ENCODE results near the gene SMIM22. TPM values are rescaled to one million over a fixed set of nuclear protein-coding genes. Genes with fewer than 3 reads are reported as not detected.
A peak's percentile ranks its signal among the peaks of the same experiment; 100 is the strongest.

Gene SMIM22
- total RNA-seq, 2 experiments from 2014 or later, result not detected

GRCh38 chr16:4787627-4788482, 7.3 kb upstream of the SMIM22 start, which contains the start of gene SEPTIN12:
Gene SEPTIN12 (minus strand): TSS chr16:4788345. CDS start chr16:4787645, 700 bp downstream.
- Mint-ChIP-seq H3K9me3 (ENCODE audit: low read depth) (no peaks in the 10 kb centered on the region), H3K27ac (no peak within 1 kb of the TSS), H3K27me3 (peaks cover 2% of the 10 kb centered on the region), H3K4me3 (no peak within 1 kb of the TSS), H3K36me3 (ENCODE audit: low read depth) (no peaks in the 10 kb centered on the region), H3K4me1 (no peaks in the 10 kb centered on the region)
- ATAC-seq, result no peak
- ChIA-PET POLR2A (no interaction called here), CTCF (interaction anchor here (0.6 kb wide), 1 partner anchor 44 kb away, joined by 3 read pairs; no protein-coding TSS in a partner anchor)
- intact Hi-C loops (cut with DNase I, micrococcal nuclease), result no loop called here
- no peak for DNase-seq

- Mint-ChIP-seq H3K27ac (no peak overlapping the region), H3K36me3 (ENCODE audit: low read depth) (no peaks in the 10 kb centered on the region), H3K9me3 (ENCODE audit: low read depth) (no peaks in the 10 kb centered on the region), H3K4me1 (no peaks in the 10 kb centered on the region), H3K27me3 (peaks cover 2% of the 10 kb centered on the region), H3K4me3 (no peak overlapping the region)
- DNase-seq (no peak), ATAC-seq (no peak)
- ChIA-PET POLR2A (no interaction called here), CTCF (interaction anchor here (0.6 kb wide), 1 partner anchor 44 kb away, joined by 3 read pairs; no protein-coding TSS in a partner anchor)
- intact Hi-C loops (cut with DNase I, micrococcal nuclease), result no loop called here
Measured at GRCh38 chr16:4788489-4788889, 6.7 kb upstream of the SMIM22 start.

- no peak for DNase-seq
- ChIA-PET POLR2A (no interaction called here), CTCF (no interaction called here)
- intact Hi-C loops (cut with DNase I, micrococcal nuclease), result no loop called here
- no peak overlapping the region for H3K27ac Mint-ChIP-seq
- no peak overlapping the region for H3K4me3 Mint-ChIP-seq
- no peaks in the 10 kb centered on the region for H3K36me3 Mint-ChIP-seq (ENCODE audit: low read depth)
- peaks cover 2% of the 10 kb centered on the region for H3K27me3 Mint-ChIP-seq
- no peaks in the 10 kb centered on the region for H3K9me3 Mint-ChIP-seq (ENCODE audit: low read depth)
- no peaks in the 10 kb centered on the region for H3K4me1 Mint-ChIP-seq
- no peak for ATAC-seq
Measured at GRCh38 chr16:4788910-4789309, 6.3 kb upstream of the SMIM22 start.

- no peak overlapping the region for H3K27ac Mint-ChIP-seq
- no peak for DNase-seq
- CTCF ChIA-PET, result interaction anchor here (0.6 kb wide), 1 partner anchor 372 kb away, joined by 3 read pairs; no protein-coding TSS in a partner anchor
- H3K9me3 Mint-ChIP-seq (ENCODE audit: low read depth), result no peaks in the 10 kb centered on the region
- no peak for ATAC-seq
- H3K4me3 Mint-ChIP-seq, result no peak overlapping the region
- no peaks in the 10 kb centered on the region for H3K36me3 Mint-ChIP-seq (ENCODE audit: low read depth)
- H3K4me1 Mint-ChIP-seq, result no peaks in the 10 kb centered on the region
- intact Hi-C loops (cut with DNase I, micrococcal nuclease), result no loop called here
- POLR2A ChIA-PET, result no interaction called here
- peaks cover 2% of the 10 kb centered on the region for H3K27me3 Mint-ChIP-seq
Measured at GRCh38 chr16:4790261-4790660, 4.9 kb upstream of the SMIM22 start.

GRCh38 chr16:4790871-4791270, 4.3 kb upstream of the SMIM22 start:
- ChIA-PET CTCF (no interaction called here), POLR2A (no interaction called here)
- no peak overlapping the region for H3K4me3 Mint-ChIP-seq
- H3K27ac Mint-ChIP-seq, result no peak overlapping the region
- DNase-seq (no peak), ATAC-seq (peak; percentile 55)
- no peaks in the 10 kb centered on the region for H3K4me1 Mint-ChIP-seq
- H3K36me3 Mint-ChIP-seq (ENCODE audit: low read depth), result no peaks in the 10 kb centered on the region
- intact Hi-C loops (cut with DNase I, micrococcal nuclease), result no loop called here
- H3K27me3 Mint-ChIP-seq, result peaks cover 2% of the 10 kb centered on the region
- no peaks in the 10 kb centered on the region for H3K9me3 Mint-ChIP-seq (ENCODE audit: low read depth)

- H3K36me3 Mint-ChIP-seq (ENCODE audit: low read depth), result no peaks in the 10 kb centered on the region
- ATAC-seq (no peak), DNase-seq (no peak)
- H3K4me1 Mint-ChIP-seq, result no peaks in the 10 kb centered on the region
- no peak overlapping the region for H3K27ac Mint-ChIP-seq
- peaks cover 2% of the 10 kb centered on the region for H3K27me3 Mint-ChIP-seq
- no peaks in the 10 kb centered on the region for H3K9me3 Mint-ChIP-seq (ENCODE audit: low read depth)
- CTCF ChIA-PET, result no interaction called here
- intact Hi-C loops (cut with DNase I, micrococcal nuclease), result no loop called here
- H3K4me3 Mint-ChIP-seq, result no peak overlapping the region
- POLR2A ChIA-PET, result no interaction called here
Measured at GRCh38 chr16:4792951-4793513, 2.1 kb upstream of the SMIM22 start.

- H3K4me1 Mint-ChIP-seq, result peaks cover 4% of the 10 kb centered on the region
- peaks cover 2% of the 10 kb centered on the region for H3K27me3 Mint-ChIP-seq
- H3K4me3 Mint-ChIP-seq, result no peak overlapping the region
- ChIA-PET POLR2A (no interaction called here), CTCF (no interaction called here)
- H3K36me3 Mint-ChIP-seq (ENCODE audit: low read depth), result no peaks in the 10 kb centered on the region
- DNase-seq (no peak), ATAC-seq (no peak)
- intact Hi-C loops (cut with DNase I, micrococcal nuclease), result no loop called here
- H3K9me3 Mint-ChIP-seq (ENCODE audit: low read depth), result no peaks in the 10 kb centered on the region
- no peak overlapping the region for H3K27ac Mint-ChIP-seq
Measured at GRCh38 chr16:4795828-4796572, 831 bp downstream of the SMIM22 start.

- H3K27ac Mint-ChIP-seq, result no peak overlapping the region
- H3K9me3 Mint-ChIP-seq (ENCODE audit: low read depth), result no peaks in the 10 kb centered on the region
- DNase-seq, result no peak
- intact Hi-C loops (cut with DNase I, micrococcal nuclease), result no loop called here
- CTCF ChIA-PET, result no interaction called here
- H3K4me1 Mint-ChIP-seq, result peaks cover 7% of the 10 kb centered on the region
- H3K36me3 Mint-ChIP-seq (ENCODE audit: low read depth), result no peaks in the 10 kb centered on the region
- POLR2A ChIA-PET, result no interaction called here
- H3K27me3 Mint-ChIP-seq, result no peaks in the 10 kb centered on the region
- no peak for ATAC-seq
- no peak overlapping the region for H3K4me3 Mint-ChIP-seq
Measured at GRCh38 chr16:4796982-4797804, 2.0 kb downstream of the SMIM22 start.

GRCh38 chr16:4797805-4798252, 2.7 kb downstream of the SMIM22 start:
- Mint-ChIP-seq H3K36me3 (ENCODE audit: low read depth) (no peaks in the 10 kb centered on the region), H3K27ac (no peak overlapping the region), H3K9me3 (ENCODE audit: low read depth) (no peaks in the 10 kb centered on the region), H3K4me1 (peaks cover 7% of the 10 kb centered on the region), H3K27me3 (no peaks in the 10 kb centered on the region), H3K4me3 (no peak overlapping the region)
- intact Hi-C loops (cut with DNase I, micrococcal nuclease), result no loop called here
- CTCF ChIA-PET, result no interaction called here
- DNase-seq (no peak), ATAC-seq (no peak)
- POLR2A ChIA-PET, result no interaction called here

- ChIA-PET POLR2A (no interaction called here), CTCF (no interaction called here)
- Mint-ChIP-seq H3K9me3 (ENCODE audit: low read depth) (no peaks in the 10 kb centered on the region), H3K27ac (no peak overlapping the region), H3K36me3 (ENCODE audit: low read depth) (no peaks in the 10 kb centered on the region), H3K4me1 (peaks cover 12% of the 10 kb centered on the region), H3K4me3 (no peak overlapping the region), H3K27me3 (no peaks in the 10 kb centered on the region)
- ATAC-seq, result no peak
- intact Hi-C loops (cut with DNase I, micrococcal nuclease), result no loop called here
- DNase-seq, result no peak
Measured at GRCh38 chr16:4798456-4798855, 3.3 kb downstream of the SMIM22 start.

GRCh38 chr16:4799171-4799855, 4.1 kb downstream of the SMIM22 start:
- H3K27ac Mint-ChIP-seq, result no peak overlapping the region
- H3K9me3 Mint-ChIP-seq (ENCODE audit: low read depth), result no peaks in the 10 kb centered on the region
- H3K4me1 Mint-ChIP-seq, result peaks cover 14% of the 10 kb centered on the region
- ChIA-PET POLR2A (no interaction called here), CTCF (interaction anchor here (0.8 kb wide), 1 partner anchor 14 kb away, joined by 3 read pairs; no protein-coding TSS in a partner anchor)
- peaks cover 3% of the 10 kb centered on the region for H3K36me3 Mint-ChIP-seq (ENCODE audit: low read depth)
- H3K27me3 Mint-ChIP-seq, result no peaks in the 10 kb centered on the region
- H3K4me3 Mint-ChIP-seq, result no peak overlapping the region
- intact Hi-C loops (cut with DNase I, micrococcal nuclease), result no loop called here
- ATAC-seq (no peak), DNase-seq (no peak)
